Gastroesophageal sphincter (tissue), 4 donors: ENCODE results near the gene IL12B. TPM values are rescaled to one million over a fixed set of nuclear protein-coding genes. Genes with fewer than 3 reads are reported as not detected.
A peak's percentile ranks its signal among the peaks of the same experiment; 100 is the strongest.

Source experiments
- ATAC-seq: fragments of 150-250 bp; one replicate; pipeline ENCODE4 v1.9.1; 2016; ENCODE audit warnings: mild to moderate bottlenecking, moderate library complexity
- H3K27ac ChIP-seq, 4 donors: fragments of 200-600 bp; sonication (generic) in 3 of 4; 1 replicate in 3 of 4; 2 replicates in 1 of 4; pipeline ENCODE4 v1.5.1; 2016 to 2019
- H3K27me3 ChIP-seq: fragments of 200-600 bp; sonication (generic); one replicate; pipeline ENCODE4 v1.5.1; 2019
- H3K36me3 ChIP-seq, 2 donors: fragments of 200-600 bp; sonication (generic); one replicate each; pipeline ENCODE4 v1.5.1; 2019; ENCODE audit warnings: control low read depth in 1 of 2
- H3K4me1 ChIP-seq, 3 donors: fragments of 200-600 bp; sonication (generic); 1 replicate in 2 of 3; 2 replicates in 1 of 3; pipeline ENCODE4 v1.5.1; 2016 to 2019; ENCODE audit warnings: control low read depth in 2 of 3
- H3K4me3 ChIP-seq, 2 donors: fragments of 200-600 bp; sonication (generic); one replicate each; pipeline ENCODE4 v1.5.1; 2019; ENCODE audit warnings: mild to moderate bottlenecking in 1 of 2, moderate library complexity in 1 of 2
- H3K9me3 ChIP-seq, 3 donors: fragments of 200-600 bp; sonication (generic); one replicate each; pipeline ENCODE4 v1.5.1; 2017 to 2019; ENCODE audit warnings: control low read depth in 2 of 3
- EP300 ChIP-seq: sonication (generic); formaldehyde crosslinking; IDR thresholded peaks from one replicate; pipeline ENCODE4 v1.6.1; 2017; ENCODE audit warnings: antibody characterized with exemption, mild to moderate bottlenecking
- POLR2A ChIP-seq, 2 donors: fragments of 450-650 bp; IDR thresholded peaks; one replicate each; pipeline ENCODE4 v1.6.1; 2017; ENCODE audit warnings: antibody characterized with exemption in 2 of 2, mild to moderate bottlenecking in 2 of 2, moderate library complexity in 1 of 2
- POLR2AphosphoS5 ChIP-seq: sonication (generic); formaldehyde crosslinking; IDR thresholded peaks from one replicate; pipeline ENCODE4 v1.6.1; 2017; ENCODE audit warnings: antibody characterized with exemption
- WGBS, 2 donors: methylation state at CpG; one replicate each; pipeline ENCODE4 v1.1.5; 2018; ENCODE audit warnings: low coverage in 1 of 2; 5-methylcytosine and 5-hydroxymethylcytosine counted together
- total RNA-seq, 4 donors: library from RNA; depleted of rRNA; stranded (reverse); fragments of >200 nt; gene quantifications; one replicate each; pipeline ENCODE4 v1.1.0, GENCODE V29; 2016
- TF ChIP-seq, protein P1 (sequence below), 4 experiments: fragments of 200-600 bp in 2 of 4; fragments of 450-650 bp in 2 of 4; sonication (generic) in 1 of 4; IDR thresholded peaks; one replicate each; pipeline ENCODE4 v1.5.1; 2017 to 2019; ENCODE audit warnings: antibody characterized with exemption in 4 of 4, mild to moderate bottlenecking in 2 of 4, moderate library complexity in 2 of 4

Gene IL12B
- total RNA-seq, 4 donors from 2014 or later, result not detected

DNA sequence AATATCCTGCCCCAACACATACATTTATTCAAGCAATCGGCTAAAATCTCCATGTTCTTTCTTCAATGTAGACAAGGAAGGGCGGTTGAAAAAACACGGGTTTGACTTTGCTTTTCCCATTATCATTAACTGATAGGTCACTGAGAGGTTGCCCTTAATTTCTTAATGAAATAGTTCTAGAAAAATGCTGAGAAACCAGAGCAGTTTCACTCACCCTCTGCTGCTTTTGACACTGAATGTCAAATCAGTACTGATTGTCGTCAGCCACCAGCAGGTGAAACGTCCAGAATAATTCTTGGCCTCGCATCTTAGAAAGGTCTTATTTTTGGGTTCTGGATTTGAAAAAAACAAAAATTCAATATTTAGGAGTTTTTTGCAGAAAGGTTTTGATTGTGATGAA lies 8.1 kb downstream of the IL12B start:
- Histone ChIP-seq H3K4me1 (no peaks in the 10 kb centered on the region), H3K36me3 (no peaks in the 10 kb centered on the region), H3K4me3 (no peak overlapping the region), H3K27ac (no peak overlapping the region), H3K27me3 (peaks cover 14% of the 10 kb centered on the region), H3K9me3 (no peaks in the 10 kb centered on the region)
- TF ChIP-seq, protein P1, sequence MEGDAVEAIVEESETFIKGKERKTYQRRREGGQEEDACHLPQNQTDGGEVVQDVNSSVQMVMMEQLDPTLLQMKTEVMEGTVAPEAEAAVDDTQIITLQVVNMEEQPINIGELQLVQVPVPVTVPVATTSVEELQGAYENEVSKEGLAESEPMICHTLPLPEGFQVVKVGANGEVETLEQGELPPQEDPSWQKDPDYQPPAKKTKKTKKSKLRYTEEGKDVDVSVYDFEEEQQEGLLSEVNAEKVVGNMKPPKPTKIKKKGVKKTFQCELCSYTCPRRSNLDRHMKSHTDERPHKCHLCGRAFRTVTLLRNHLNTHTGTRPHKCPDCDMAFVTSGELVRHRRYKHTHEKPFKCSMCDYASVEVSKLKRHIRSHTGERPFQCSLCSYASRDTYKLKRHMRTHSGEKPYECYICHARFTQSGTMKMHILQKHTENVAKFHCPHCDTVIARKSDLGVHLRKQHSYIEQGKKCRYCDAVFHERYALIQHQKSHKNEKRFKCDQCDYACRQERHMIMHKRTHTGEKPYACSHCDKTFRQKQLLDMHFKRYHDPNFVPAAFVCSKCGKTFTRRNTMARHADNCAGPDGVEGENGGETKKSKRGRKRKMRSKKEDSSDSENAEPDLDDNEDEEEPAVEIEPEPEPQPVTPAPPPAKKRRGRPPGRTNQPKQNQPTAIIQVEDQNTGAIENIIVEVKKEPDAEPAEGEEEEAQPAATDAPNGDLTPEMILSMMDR (IDR thresholded peaks at IDR 0.05), result no peak
- TF ChIP-seq POLR2AphosphoS5 (no peak), EP300 (no peak), POLR2A (IDR thresholded peaks at IDR 0.05) (no peak)
- no peak for ATAC-seq
- 89 to 92% methylated on average over 5 to 6 of the region's 6 CpGs for WGBS, 2 donors

DNA sequence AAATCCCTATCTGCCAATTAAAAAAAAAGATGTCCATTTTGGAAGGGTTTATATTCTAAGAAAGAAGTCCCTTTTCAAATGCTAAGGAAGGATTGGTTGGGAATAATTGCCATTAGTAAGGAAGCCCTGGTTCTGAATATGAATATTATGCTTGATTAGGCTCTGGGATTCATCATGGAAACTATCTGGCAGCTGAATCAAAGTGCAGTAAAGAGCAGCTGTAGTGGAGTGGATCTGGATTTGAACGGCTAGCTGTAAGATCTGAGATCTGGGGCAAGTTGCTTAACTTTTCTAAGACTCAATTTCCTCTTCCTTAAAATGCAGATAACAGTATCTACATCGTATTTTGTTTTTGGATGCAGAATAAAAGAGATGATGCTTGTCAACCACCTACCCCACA lies 10.5 kb downstream of the IL12B start:
- Histone ChIP-seq H3K4me3 (no peak overlapping the region), H3K27me3 (peaks cover 2% of the 10 kb centered on the region), H3K4me1 (no peaks in the 10 kb centered on the region), H3K27ac (no peak overlapping the region), H3K9me3 (no peaks in the 10 kb centered on the region), H3K36me3 (no peaks in the 10 kb centered on the region)
- no peak for ATAC-seq
- no peak for TF ChIP-seq EP300
- 28 to 68% methylated on average over 2 of the region's 2 CpGs for WGBS, 2 donors

DNA sequence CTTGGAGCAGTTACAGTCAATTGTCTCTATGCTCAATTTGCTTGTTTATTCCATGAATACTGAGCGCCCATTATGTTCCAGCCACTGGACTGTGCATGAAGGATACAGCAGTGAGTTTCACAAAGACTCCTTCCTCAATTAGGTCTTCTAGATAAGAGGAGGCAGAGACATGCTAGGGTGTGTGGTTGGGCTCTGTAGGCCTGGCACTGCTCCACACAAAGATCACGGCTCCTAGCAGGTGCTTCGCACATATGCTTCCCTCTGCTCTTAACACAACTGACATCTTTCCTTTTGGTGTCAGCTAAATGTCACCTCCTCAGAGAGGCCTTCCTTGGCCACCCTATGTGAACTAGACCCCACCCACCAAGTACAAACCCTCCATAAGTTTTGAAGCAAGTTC lies 10.9 kb downstream of the IL12B start:
- TF ChIP-seq POLR2AphosphoS5 (no peak), EP300 (no peak), POLR2A (IDR thresholded peaks at IDR 0.05) (no peak)
- TF ChIP-seq, protein P1 (IDR thresholded peaks at IDR 0.05), result no peak
- no peak for ATAC-seq
- H3K27me3 ChIP-seq, result peaks cover 3% of the 10 kb centered on the region
- no peak overlapping the region for H3K4me3 ChIP-seq
- H3K9me3 ChIP-seq, result no peaks in the 10 kb centered on the region
- no peaks in the 10 kb centered on the region for H3K36me3 ChIP-seq
- 56 to 100% methylated on average over 1 to 2 of the region's 3 CpGs for WGBS, 2 donors
- no peak overlapping the region for H3K27ac ChIP-seq
- no peaks in the 10 kb centered on the region for H3K4me1 ChIP-seq

DNA sequence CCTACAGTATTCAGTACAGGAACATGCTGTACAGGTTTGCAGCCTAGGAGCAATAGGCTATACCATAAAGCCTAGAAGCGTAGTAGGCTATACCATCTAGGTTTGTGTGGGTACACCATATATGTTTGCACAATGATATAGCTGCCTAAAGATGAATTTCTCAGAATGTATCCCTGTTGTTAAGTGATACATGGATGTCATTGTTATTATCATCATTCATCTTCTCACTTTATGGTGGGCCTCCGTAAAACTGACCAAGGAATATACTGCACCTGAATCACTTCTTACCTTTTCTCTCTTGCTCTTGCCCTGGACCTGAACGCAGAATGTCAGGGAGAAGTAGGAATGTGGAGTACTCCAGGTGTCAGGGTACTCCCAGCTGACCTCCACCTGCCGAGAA lies 11.8 kb downstream of the IL12B start:
- TF ChIP-seq POLR2A (IDR thresholded peaks at IDR 0.05), result no peak

DNA sequence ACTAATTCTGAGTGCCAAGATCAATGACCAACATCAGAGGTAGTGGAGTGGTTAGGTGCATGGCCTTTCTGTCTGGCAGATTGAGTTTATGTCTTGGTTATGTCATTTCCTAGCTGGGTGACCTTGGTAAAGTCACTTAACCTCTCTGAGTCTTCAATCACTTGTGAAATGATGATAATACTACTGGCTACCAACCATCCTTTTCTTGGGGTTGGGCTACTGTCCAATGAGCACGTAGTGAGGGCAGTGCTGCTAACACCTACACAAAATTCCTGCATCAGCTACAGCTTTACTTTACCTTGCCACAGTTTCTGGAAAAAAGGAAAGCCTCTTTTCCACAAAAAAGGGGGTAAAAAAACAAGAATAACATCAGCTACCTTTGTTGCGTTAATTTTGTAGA lies 12.4 kb downstream of the IL12B start:
- Histone ChIP-seq H3K27me3 (peaks cover 16% of the 10 kb centered on the region), H3K36me3 (no peaks in the 10 kb centered on the region), H3K4me1 (no peaks in the 10 kb centered on the region), H3K9me3 (no peaks in the 10 kb centered on the region), H3K4me3 (no peak overlapping the region), H3K27ac (no peak overlapping the region)
- ATAC-seq, result no peak
- WGBS, 2 donors, result 52 to 55% methylated on average over 2 of the region's 2 CpGs
- TF ChIP-seq POLR2A (IDR thresholded peaks at IDR 0.05) (no peak), POLR2AphosphoS5 (no peak), EP300 (no peak)

More for the DNA sequence above, 11.8 kb downstream of the IL12B start:
- H3K27me3 ChIP-seq, result peaks cover 10% of the 10 kb centered on the region
- no peak overlapping the region for H3K4me3 ChIP-seq
- H3K9me3 ChIP-seq, result no peaks in the 10 kb centered on the region
- WGBS, 2 donors, result 77 to 92% methylated on average over 3 to 4 of the region's 4 CpGs
- ATAC-seq, result no peak
- H3K4me1 ChIP-seq, result no peaks in the 10 kb centered on the region
- H3K36me3 ChIP-seq, result no peaks in the 10 kb centered on the region
- no peak overlapping the region for H3K27ac ChIP-seq

DNA sequence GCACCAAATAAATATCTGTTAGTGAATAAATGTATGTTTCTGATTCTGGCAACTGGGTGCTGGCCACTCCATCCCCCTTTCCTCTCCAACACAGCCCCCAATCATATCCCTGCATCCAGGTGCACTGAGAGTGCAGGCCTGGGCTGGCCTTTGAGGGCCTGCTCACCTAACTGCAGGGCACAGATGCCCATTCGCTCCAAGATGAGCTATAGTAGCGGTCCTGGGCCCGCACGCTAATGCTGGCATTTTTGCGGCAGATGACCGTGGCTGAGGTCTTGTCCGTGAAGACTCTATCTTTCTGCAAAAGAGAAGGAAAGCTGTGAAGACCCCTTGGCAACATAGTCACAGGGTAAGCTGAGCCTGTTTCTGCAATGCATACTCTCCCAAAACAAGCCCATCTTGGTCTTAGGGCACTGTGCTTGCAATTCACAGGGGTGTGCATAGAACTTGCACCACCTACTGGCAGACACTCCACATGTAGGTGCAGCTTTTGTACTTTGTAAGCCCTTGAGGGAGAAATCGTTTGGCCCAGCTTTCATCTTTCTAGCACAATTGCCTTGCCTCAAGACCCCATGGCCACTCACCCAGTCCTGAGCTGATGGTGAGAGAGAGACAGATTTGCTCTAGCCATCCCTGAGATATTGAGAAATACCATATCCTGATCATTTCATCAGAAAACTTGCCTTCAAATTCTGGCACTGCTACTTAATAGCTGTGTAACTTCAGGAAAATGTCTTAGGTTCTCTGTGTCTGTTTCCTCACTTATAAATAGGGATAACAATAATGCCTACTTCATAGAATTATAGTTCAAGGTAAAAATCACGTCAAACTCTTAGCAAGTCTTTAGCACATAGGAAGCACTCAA lies 13.5 kb downstream of the IL12B start:
- TF ChIP-seq POLR2AphosphoS5 (no peak), POLR2A (IDR thresholded peaks at IDR 0.05) (no peak), EP300 (no peak)
- TF ChIP-seq, protein P1 (IDR thresholded peaks at IDR 0.05), result peak in 3 of 4 experiments; percentile 18 to 48 (median 19)
- Histone ChIP-seq H3K27ac (no peak overlapping the region), H3K4me3 (no peak overlapping the region), H3K27me3 (peaks cover 24% of the 10 kb centered on the region), H3K36me3 (no peaks in the 10 kb centered on the region), H3K4me1 (no peaks in the 10 kb centered on the region), H3K9me3 (no peaks in the 10 kb centered on the region)
- 38 to 39% methylated on average over 2 to 4 of the region's 9 CpGs for WGBS, 2 donors
- ATAC-seq, result no peak
